Measurements from ENCODE around the gene ANKHD1. TPM values are rescaled to one million over a fixed set of nuclear protein-coding genes. Genes with fewer than 3 reads are reported as not detected.

The ANKHD1 gene
- total RNA-seq, 3 donors from 2014 or later (not counting 1 experiment from before 2014, with no cell fraction given): 225 to 239 (median 230) TPM

GRCh38 chr5:140556438-140556837, 154.8 kb downstream of the ANKHD1 start:
- peak overlapping the region; percentile 86 for H3K4me3 ChIP-seq (ENCODE audit: low read length)
- no peaks in the 10 kb centered on the region for H3K9me3 ChIP-seq (ENCODE audit: control insufficient read depth, insufficient read depth, low read length)
- TF ChIP-seq CTCF (IDR thresholded peaks at IDR 0.05): no peak
- peaks cover 47 to 53% of the 10 kb centered on the region in 2 donors for H3K4me1 Mint-ChIP-seq
- H3K27me3 Mint-ChIP-seq (ENCODE audit: low read depth in 2 of 2): no peaks in the 10 kb centered on the region
- peak overlapping the region; percentile 84 for H3K4me3 Mint-ChIP-seq
- H3K27ac ChIP-seq (ENCODE audit: low read length): peak overlapping the region; percentile 94
- H3K36me3 ChIP-seq (ENCODE audit: control insufficient read depth, insufficient read depth, low read length): peaks cover 7% of the 10 kb centered on the region
- H3K4me1 ChIP-seq (ENCODE audit: control insufficient read depth, insufficient read depth, low read length): peaks cover 23% of the 10 kb centered on the region
- ATAC-seq (peak; percentile 60 to 67 (median 63)), DNase-seq (peak in 1 of 2 donors; percentile 45)
- 7% methylated on average over 5 of the region's 6 CpGs for WGBS (ENCODE audit: insufficient coverage)
- H3K36me3 Mint-ChIP-seq: peaks cover 2% of the 10 kb centered on the region
- no peaks in the 10 kb centered on the region for H3K27me3 ChIP-seq (ENCODE audit: control insufficient read depth, insufficient read depth, low read length)
- intact Hi-C loops (cut with micrococcal nuclease): loop anchor here (1.0 to 2.0 kb wide), 3 partner anchors 8 to 156 kb away; partner anchors contain the start of genes ANKHD1, APBB3, IK and NDUFA2
- no peaks in the 10 kb centered on the region for H3K9me3 Mint-ChIP-seq
- H3K27ac Mint-ChIP-seq: peak overlapping the region; percentile 96

- no peak for TF ChIP-seq CTCF (IDR thresholded peaks at IDR 0.05)
- ATAC-seq: peak; percentile 87 to 96 (median 93)
- DNase-seq: peak; percentile 89 to 90
- Mint-ChIP-seq H3K4me1 (peaks cover 47 to 53% of the 10 kb centered on the region in 2 donors), H3K4me3 (peak within 1 kb of the TSS; percentile 84), H3K27ac (peak within 1 kb of the TSS; percentile 96), H3K27me3 (ENCODE audit: low read depth in 2 of 2) (no peaks in the 10 kb centered on the region), H3K9me3 (no peaks in the 10 kb centered on the region), H3K36me3 (no peaks in the 10 kb centered on the region)
- Histone ChIP-seq H3K4me3 (ENCODE audit: low read length) (peak within 1 kb of the TSS; percentile 86), H3K36me3 (ENCODE audit: control insufficient read depth, insufficient read depth, low read length) (no peaks in the 10 kb centered on the region), H3K9me3 (ENCODE audit: control insufficient read depth, insufficient read depth, low read length) (no peaks in the 10 kb centered on the region), H3K27me3 (ENCODE audit: control insufficient read depth, insufficient read depth, low read length) (no peaks in the 10 kb centered on the region), H3K4me1 (ENCODE audit: control insufficient read depth, insufficient read depth, low read length) (peaks cover 23% of the 10 kb centered on the region), H3K27ac (ENCODE audit: low read length) (peak within 1 kb of the TSS; percentile 94)
- intact Hi-C loops (cut with micrococcal nuclease): loop anchor here (1.0 to 2.0 kb wide), 3 partner anchors 10 to 156 kb away; partner anchors contain the start of genes ANKHD1, EIF4EBP3, IK and NDUFA2
- under 1% methylated on average over 46 of the region's 46 CpGs for WGBS (ENCODE audit: insufficient coverage)
Measured at GRCh38 chr5:140557136-140557805, 155.6 kb downstream of the ANKHD1 start, which contains the start of gene SRA1. Gene SRA1 (minus strand): TSS chr5:140557473. CDS start chr5:140557452, 21 bp downstream.

DNA sequence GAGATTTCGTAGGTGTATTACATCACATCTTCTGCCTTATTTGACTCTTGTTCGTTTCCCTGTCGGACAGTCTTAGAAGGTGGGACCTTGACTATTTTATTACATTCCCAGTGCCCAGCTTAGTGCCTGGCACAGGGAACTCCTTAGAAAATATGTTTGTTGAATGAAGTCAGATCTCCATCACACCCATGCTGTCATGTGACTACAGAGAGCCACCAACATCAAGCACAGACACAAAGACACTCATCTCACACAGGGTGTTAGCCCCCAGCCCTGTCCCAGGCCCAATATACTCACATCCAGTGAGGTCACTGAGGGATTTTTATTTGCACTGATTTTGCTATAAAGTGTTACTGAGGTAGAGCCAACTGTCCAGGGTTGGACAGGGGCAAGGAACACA, 156.3 kb downstream of the ANKHD1 start:
- intact Hi-C loops (cut with micrococcal nuclease): loop anchor here (1.0 to 2.0 kb wide), 3 partner anchors 11 to 157 kb away; partner anchors contain the start of genes ANKHD1, EIF4EBP3, IK and NDUFA2
- WGBS (ENCODE audit: insufficient coverage): 98% methylated on average over 3 of the region's 3 CpGs
- H3K27ac Mint-ChIP-seq: peak overlapping the region; percentile 96
- peaks cover 50 to 55% of the 10 kb centered on the region in 2 donors for H3K4me1 Mint-ChIP-seq
- Histone ChIP-seq H3K27me3 (ENCODE audit: control insufficient read depth, insufficient read depth, low read length) (no peaks in the 10 kb centered on the region), H3K4me3 (ENCODE audit: low read length) (no peak overlapping the region), H3K4me1 (ENCODE audit: control insufficient read depth, insufficient read depth, low read length) (peaks cover 23% of the 10 kb centered on the region), H3K9me3 (ENCODE audit: control insufficient read depth, insufficient read depth, low read length) (no peaks in the 10 kb centered on the region), H3K36me3 (ENCODE audit: control insufficient read depth, insufficient read depth, low read length) (no peaks in the 10 kb centered on the region), H3K27ac (ENCODE audit: low read length) (peak overlapping the region; percentile 94)
- no peak for TF ChIP-seq CTCF (IDR thresholded peaks at IDR 0.05)
- no peak for ATAC-seq
- no peak for DNase-seq
- no peaks in the 10 kb centered on the region for H3K36me3 Mint-ChIP-seq
- H3K27me3 Mint-ChIP-seq (ENCODE audit: low read depth in 2 of 2): no peaks in the 10 kb centered on the region
- peak overlapping the region; percentile 84 for H3K4me3 Mint-ChIP-seq
- no peaks in the 10 kb centered on the region for H3K9me3 Mint-ChIP-seq

Data from natural killer cell (primary cell).